Lower leg skin (tissue), 4 donors: ENCODE results near the gene C14orf93. TPM values are rescaled to one million over a fixed set of nuclear protein-coding genes. Genes with fewer than 3 reads are reported as not detected.

Source experiments
- DNase-seq, 2 donors: peaks; one replicate each; pipeline ENCODE4 v3.0.0-alpha.2; 2019; ENCODE audit warnings: low spot score in 2 of 2
- H3K4me3 ChIP-seq: fragments of 200-600 bp; sonication (generic); 2 replicates; pipeline ENCODE4 v1.5.1; 2017; ENCODE audit warnings: mild to moderate bottlenecking, low read depth; ENCODE audit not compliant: poor library complexity, severe bottlenecking
- POLR2A ChIP-seq, 2 donors: fragments of 450-650 bp; IDR thresholded peaks; one replicate each; pipeline ENCODE4 v1.6.1; 2016 to 2017; ENCODE audit warnings: antibody characterized with exemption in 2 of 2, mild to moderate bottlenecking in 1 of 2, moderate library complexity in 1 of 2
- WGBS, 2 donors: methylation state at CpG; one replicate each; pipeline ENCODE4 v1.1.5; 2018; 5-methylcytosine and 5-hydroxymethylcytosine counted together
- intact Hi-C: fragments of 100-400 bp; cut with DNase I; formaldehyde crosslinking; loops from one replicate; pipeline ENCODE4 v1.15.0; 2023; ENCODE audit warnings: low total_unique reads
- total RNA-seq, 4 donors: library from RNA; depleted of rRNA; stranded (reverse); fragments of >200 nt; gene quantifications; one replicate each; pipeline ENCODE4 v1.1.0, GENCODE V29; 2016
- TF ChIP-seq, protein P1 (sequence below), 3 donors: fragments of 450-650 bp; IDR thresholded peaks; one replicate each; pipeline ENCODE4 v1.5.1; 2016; ENCODE audit warnings: antibody characterized with exemption in 3 of 3, mild to moderate bottlenecking in 3 of 3, moderate library complexity in 2 of 3

Gene C14orf93
- total RNA-seq, 4 donors from 2014 or later = 16.9 to 29.6 (median 23.2) TPM

DNA sequence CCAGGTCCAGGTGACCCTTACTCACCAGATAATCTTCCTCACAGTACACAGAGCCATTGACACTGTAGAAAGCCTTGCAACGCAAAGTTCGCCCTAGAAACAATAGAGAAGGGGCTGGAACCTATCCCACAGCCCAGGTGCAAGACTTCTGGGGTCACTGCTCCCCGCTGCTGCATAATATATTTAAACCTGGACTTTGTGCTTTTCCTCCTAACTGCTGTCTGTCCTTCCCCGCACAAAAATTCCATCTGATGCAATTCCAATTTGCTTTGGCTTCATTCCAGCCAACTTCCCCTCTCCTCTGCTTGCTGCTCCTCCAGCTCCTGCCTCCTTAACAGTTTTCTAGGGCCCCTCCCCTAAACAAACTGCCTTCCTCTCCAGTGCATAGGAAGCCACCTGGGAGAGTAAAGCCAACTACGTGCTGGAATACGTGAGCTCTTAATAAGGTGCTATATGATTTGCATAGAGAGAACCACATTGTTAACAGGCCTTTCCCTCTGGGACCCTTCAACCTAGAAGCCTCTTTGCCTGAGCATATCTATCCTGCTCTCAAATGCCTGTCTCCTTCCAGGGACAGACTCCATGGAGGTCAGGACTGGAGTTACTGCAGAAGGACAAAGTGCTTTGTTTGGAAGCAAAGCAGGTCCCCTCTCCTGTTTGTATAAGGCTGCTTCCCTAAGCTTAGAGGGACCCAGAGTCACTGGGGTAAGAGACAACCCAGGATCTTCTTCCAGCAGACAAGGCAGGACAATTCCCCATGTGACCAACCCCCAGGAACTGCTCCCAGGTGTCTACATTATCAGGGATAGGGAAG, 33.1 kb downstream of the C14orf93 start:
- no peak overlapping the region for H3K4me3 ChIP-seq
- no peak for DNase-seq
- intact Hi-C loops = no loop called here
- WGBS, 2 donors = 38 to 53% methylated on average over 6 of the region's 6 CpGs
- TF ChIP-seq, protein P1, sequence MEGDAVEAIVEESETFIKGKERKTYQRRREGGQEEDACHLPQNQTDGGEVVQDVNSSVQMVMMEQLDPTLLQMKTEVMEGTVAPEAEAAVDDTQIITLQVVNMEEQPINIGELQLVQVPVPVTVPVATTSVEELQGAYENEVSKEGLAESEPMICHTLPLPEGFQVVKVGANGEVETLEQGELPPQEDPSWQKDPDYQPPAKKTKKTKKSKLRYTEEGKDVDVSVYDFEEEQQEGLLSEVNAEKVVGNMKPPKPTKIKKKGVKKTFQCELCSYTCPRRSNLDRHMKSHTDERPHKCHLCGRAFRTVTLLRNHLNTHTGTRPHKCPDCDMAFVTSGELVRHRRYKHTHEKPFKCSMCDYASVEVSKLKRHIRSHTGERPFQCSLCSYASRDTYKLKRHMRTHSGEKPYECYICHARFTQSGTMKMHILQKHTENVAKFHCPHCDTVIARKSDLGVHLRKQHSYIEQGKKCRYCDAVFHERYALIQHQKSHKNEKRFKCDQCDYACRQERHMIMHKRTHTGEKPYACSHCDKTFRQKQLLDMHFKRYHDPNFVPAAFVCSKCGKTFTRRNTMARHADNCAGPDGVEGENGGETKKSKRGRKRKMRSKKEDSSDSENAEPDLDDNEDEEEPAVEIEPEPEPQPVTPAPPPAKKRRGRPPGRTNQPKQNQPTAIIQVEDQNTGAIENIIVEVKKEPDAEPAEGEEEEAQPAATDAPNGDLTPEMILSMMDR (IDR thresholded peaks at IDR 0.05) = peak in 1 of 3 donors; percentile 39
- no peak for TF ChIP-seq POLR2A (IDR thresholded peaks at IDR 0.05)

DNA sequence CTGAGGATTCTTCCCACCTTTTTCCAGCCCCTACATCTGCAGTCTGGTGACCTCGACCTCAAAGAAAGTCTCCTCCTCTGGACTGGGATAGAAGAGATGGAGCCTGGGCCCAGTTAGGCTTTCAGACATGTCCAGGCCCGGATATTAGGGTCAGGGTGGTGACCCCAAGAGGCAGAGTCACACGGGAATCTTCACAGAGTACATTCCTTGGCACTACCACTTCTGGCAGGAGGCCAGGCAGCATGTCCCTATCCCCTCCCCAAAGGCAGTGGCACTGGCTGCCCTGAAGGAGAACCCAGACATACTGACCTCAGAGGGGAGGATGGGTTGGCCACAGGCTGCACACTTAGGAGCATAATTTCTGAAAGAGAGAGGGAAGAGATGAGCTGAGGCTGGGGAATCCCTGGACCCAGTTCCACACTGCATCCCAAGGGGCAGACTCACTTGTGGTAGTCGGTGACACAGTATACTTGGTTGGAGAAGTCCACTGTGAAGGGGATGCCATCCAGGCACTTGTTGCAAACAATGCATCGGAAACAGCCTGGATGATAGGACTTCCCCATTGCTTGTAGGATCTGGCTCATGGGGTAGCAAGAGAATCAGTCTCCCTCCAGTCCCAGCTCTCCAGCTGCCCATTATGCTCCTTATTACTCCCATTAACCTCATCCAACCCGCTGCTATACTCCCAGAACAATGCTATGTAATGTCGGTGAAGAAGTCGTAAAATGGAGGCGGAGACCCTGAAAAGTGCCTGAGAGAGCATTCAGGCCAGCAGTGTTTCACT, 35.2 kb downstream of the C14orf93 start:
- no peak overlapping the region for H3K4me3 ChIP-seq
- DNase-seq = peak in 1 of 2 donors; percentile 20
- WGBS, 2 donors = 54 to 58% methylated on average over 9 of the region's 9 CpGs
- TF ChIP-seq, protein P1 (IDR thresholded peaks at IDR 0.05) = no peak
- TF ChIP-seq POLR2A (IDR thresholded peaks at IDR 0.05) = no peak
- intact Hi-C loops = no loop called here

DNA sequence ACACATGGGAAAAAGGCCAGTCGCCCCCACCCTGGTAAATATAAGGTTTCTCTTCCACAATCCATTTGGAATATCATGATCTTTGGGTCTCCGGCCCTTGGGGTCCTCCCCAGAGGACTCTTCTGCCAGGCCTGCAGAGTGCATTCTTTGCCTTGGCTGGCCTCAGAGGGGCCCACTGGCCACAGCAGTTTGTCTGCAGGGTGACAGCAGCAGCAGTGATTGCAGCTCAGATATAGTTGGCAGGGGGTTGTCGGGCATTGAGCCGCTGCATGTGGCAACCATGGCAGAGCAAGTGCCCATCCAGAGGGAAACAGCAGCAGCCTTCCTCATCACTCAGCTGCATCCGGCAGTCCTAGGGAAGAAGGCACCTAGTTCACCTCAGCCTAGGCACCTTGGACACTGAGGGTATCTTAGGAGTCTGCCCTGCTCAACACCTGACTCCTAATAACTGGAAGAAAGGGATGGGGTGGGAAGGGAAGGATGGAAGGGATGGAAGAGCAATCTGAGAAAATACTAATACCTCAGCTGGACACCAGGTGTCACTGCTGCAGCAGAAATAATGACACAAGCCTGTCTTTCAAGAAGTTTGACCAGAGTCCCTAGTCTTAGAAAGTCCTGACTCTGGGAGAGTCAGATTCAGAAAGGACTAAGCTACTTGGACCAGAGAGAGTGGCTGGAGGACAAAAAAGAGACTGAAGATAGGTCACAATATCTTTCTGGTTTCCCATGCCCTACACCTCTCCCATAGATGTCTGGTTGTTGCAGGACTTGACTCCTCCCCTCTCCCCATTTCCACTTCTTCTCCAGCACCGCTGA, 36.5 kb downstream of the C14orf93 start:
- peak in 1 of 2 donors; percentile 45 for DNase-seq

DNA sequence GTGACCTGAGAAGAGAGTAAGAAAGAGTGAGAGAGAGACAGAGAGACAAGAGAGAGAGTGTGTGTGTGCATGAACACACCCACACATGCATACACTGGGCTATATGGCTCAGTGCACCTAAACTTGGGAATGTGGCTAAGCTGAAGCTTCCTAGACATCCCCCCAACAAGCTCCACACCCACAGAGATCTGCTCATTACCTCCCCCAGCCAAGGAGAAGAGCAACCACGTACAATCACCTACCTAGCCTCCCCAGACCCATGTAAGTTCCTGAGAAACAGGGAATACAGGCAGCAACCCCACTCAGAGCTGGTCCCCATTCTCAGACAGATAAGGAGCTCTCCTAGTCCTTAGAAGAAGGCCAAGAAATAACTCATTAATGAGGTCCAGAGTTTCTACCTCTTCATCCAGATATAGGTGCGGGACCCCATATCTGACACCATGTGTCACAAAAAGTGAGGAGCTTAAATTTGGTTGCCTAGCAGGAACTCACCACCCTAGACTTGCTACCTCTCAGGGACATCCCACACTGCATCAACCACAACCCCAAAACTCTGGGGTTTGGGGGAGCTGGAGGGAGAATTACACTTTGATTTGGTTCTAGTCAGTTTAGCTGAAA, 37.5 kb downstream of the C14orf93 start:
- TF ChIP-seq, protein P1 (IDR thresholded peaks at IDR 0.05) = peak in 1 of 3 donors; percentile 21
- TF ChIP-seq POLR2A (IDR thresholded peaks at IDR 0.05) = no peak
- WGBS, 2 donors = 79 to 85% methylated on average over 2 of the region's 2 CpGs
- intact Hi-C loops = no loop called here

More for the DNA sequence above, 36.5 kb downstream of the C14orf93 start:
- WGBS, 2 donors = 70 to 80% methylated on average over 6 of the region's 6 CpGs
- H3K4me3 ChIP-seq = no peak overlapping the region
- intact Hi-C loops = no loop called here
- TF ChIP-seq, protein P1 (IDR thresholded peaks at IDR 0.05) = no peak
- no peak for TF ChIP-seq POLR2A (IDR thresholded peaks at IDR 0.05)

DNA sequence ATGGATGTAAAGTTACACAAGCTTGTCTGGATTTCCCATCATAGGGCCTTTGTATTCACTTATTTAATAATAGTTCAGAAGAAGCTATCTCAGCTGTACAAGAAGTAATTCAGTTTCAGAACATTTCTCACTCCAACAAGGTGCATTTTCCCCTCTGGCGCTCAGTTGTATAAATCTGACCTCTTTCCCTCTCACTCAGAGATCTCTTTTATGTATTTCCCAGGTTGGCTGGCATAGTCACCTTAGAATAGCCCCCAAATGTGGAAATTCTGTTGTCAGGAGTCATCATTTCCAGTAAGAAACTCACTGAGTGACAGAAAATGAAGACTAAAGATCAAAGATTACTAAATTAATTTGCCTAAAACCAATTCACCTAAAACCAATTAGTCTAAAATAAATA, 38.8 kb downstream of the C14orf93 start:
- H3K4me3 ChIP-seq = no peak overlapping the region
- TF ChIP-seq, protein P1 (IDR thresholded peaks at IDR 0.05) = no peak
- no peak for DNase-seq
- 94 to 98% methylated on average over 1 of the region's 1 CpG for WGBS, 2 donors
- intact Hi-C loops = no loop called here

More for the DNA sequence above, 37.5 kb downstream of the C14orf93 start:
- H3K4me3 ChIP-seq = no peak overlapping the region
- DNase-seq = no peak
